CD4-positive, alpha-beta T cell (primary cell): ENCODE data around the gene UROS. TPM values are rescaled to one million over a fixed set of nuclear protein-coding genes. Genes with fewer than 3 reads are reported as not detected.

Source experiments
- ATAC-seq: fragments of 200-7000 bp; cut with Tn5 transposase; one replicate; pipeline ENCODE4 v1.10.0; 2022; ENCODE audit warnings: mild to moderate bottlenecking; ENCODE audit not compliant: poor library complexity
- CTCF ChIA-PET: fragments of 350-600 bp; sonication (Branson Sonifier 250); formaldehyde crosslinking; loops from one replicate; lab custom pipeline; 2021; ENCODE audit warnings: antibody characterized with exemption, inconsistent platforms; lab: Charles Lee
- POLR2A ChIA-PET: fragments of 350-600 bp; sonication (Branson Sonifier 250); formaldehyde crosslinking; loops from one replicate; lab custom pipeline; 2021; ENCODE audit warnings: antibody characterized with exemption, inconsistent platforms; lab: Charles Lee
- DNase-seq, 14 experiments: peaks; one replicate each; pipeline ENCODE4 v3.0.0-alpha.2; 2013 to 2020; ENCODE audit warnings: mixed read lengths in 2 of 14
- H3K27ac ChIP-seq, 2 donors: one replicate each; pipeline versions ENCODE4 v1.5.1 to v1.7.0; 2013; ENCODE audit warnings: low read length in 2 of 2, low read depth in 1 of 2, mild to moderate bottlenecking in 1 of 2
- H3K27me3 ChIP-seq, 2 experiments: 1 replicate in 1 of 2; 2 replicates in 1 of 2; pipeline versions ENCODE4 v1.6.1 to v1.7.0; 2013; ENCODE audit warnings: low read length in 2 of 2, control low read depth in 1 of 2, mild to moderate bottlenecking in 1 of 2, moderate library complexity in 1 of 2; ENCODE audit not compliant: insufficient read depth in 2 of 2, control insufficient read depth in 1 of 2
- H3K36me3 ChIP-seq: one replicate; pipeline ENCODE4 v1.6.1; 2013; ENCODE audit warnings: low read length, control low read depth; ENCODE audit not compliant: insufficient read depth
- H3K4me1 ChIP-seq: one replicate; pipeline ENCODE4 v1.6.1; 2013; ENCODE audit warnings: low read length, control low read depth; ENCODE audit not compliant: insufficient read depth
- H3K4me3 ChIP-seq: one replicate; pipeline ENCODE4 v1.5.1; 2013; ENCODE audit warnings: mild to moderate bottlenecking, low read length, moderate library complexity
- H3K9me3 ChIP-seq, 2 experiments: 1 replicate in 1 of 2; 2 replicates in 1 of 2; pipeline versions ENCODE4 v1.6.1 to v1.7.0; 2013; ENCODE audit warnings: low read length in 2 of 2, mild to moderate bottlenecking in 2 of 2, control low read depth in 1 of 2, moderate library complexity in 1 of 2; ENCODE audit not compliant: control insufficient read depth in 1 of 2, insufficient read depth in 1 of 2
- H3K27ac Mint-ChIP-seq: one replicate; pipeline ENCODE4 v1.8.0; 2020; ENCODE audit warnings: mixed read lengths
- H3K27me3 Mint-ChIP-seq: one replicate; pipeline ENCODE4 v1.8.0; 2021; ENCODE audit warnings: mixed read lengths
- H3K36me3 Mint-ChIP-seq: one replicate; pipeline ENCODE4 v1.8.0; 2021; ENCODE audit warnings: low read depth, mixed read lengths
- H3K4me1 Mint-ChIP-seq: one replicate; pipeline ENCODE4 v1.8.0; 2021; ENCODE audit warnings: low read depth, mixed read lengths
- H3K4me3 Mint-ChIP-seq: one replicate; pipeline ENCODE4 v1.8.0; 2020; ENCODE audit warnings: mild to moderate bottlenecking, mixed read lengths
- H3K9me3 Mint-ChIP-seq: one replicate; pipeline ENCODE4 v1.8.0; 2020; ENCODE audit warnings: mixed read lengths
- intact Hi-C, 2 experiments: fragments of 100-400 bp; cut with DNase I in 1 of 2; cut with micrococcal nuclease in 1 of 2; formaldehyde crosslinking; loops; one replicate each; pipeline versions ENCODE4 v1.15.1 to v1.9.0; 2023 to 2025; cut with DNase I, micrococcal nuclease
- total RNA-seq, 174 experiments: library from RNA in 2 of 174; stranded (reverse) in 2 of 174; gene quantifications; one replicate each; pipeline ENCODE4 v1.2.3 and lab custom pipeline; 2021 to 2026
- TF ChIP-seq, protein P1 (sequence below): fragments of 200-600 bp; IDR thresholded peaks from one replicate; pipeline ENCODE4 v1.8.0; 2022; ENCODE audit warnings: antibody characterized with exemption, mild to moderate bottlenecking

The UROS gene
- total RNA-seq, 2 experiments from 2014 or later, result 18.2 to 18.6 TPM

DNA sequence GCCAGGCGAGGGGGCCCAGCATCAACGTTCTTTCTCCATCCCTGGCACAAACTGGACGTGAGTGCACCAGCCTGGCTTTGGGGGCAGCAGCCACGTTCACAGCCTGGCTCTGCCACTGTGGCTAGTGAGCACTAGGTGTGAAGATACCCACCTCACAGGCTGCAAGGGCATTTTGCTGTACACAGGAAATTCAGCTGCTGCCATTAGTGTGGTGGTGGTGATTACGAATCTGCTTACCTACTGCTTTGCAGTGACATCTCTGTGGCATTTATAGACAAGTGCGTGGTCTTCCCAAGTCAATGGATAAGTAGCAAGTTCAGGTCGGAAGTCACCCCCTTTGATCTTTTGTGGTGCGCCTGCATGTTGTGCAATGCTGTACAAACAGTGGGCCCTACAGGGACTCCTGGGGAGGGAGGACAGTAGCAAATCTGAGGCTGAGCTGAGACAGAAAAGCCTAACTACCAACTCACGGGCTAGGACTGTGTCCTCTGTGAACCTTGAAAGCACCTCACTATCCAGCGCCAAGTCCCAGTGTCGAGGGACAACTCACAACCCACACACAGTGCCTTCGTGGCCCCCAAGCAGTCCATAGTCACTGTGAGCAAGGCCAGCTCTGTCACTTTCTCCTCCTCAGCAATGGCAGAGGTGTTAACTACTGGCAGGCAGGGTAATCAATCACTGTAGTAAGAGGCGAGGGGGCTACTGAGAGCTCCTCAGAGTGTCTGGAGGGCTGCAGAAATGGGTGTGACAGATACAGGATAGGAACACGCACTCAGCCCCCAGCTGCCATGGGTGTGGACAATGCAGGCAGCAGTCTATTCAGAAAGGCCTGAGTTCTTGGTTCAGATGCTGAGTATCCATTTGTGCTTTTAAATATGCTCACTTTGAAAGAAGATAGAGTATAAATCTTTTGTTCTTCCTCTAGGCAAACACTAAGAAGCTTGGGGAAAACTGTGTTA is 30.4 kb downstream of the UROS start:
- TF ChIP-seq, protein P1, sequence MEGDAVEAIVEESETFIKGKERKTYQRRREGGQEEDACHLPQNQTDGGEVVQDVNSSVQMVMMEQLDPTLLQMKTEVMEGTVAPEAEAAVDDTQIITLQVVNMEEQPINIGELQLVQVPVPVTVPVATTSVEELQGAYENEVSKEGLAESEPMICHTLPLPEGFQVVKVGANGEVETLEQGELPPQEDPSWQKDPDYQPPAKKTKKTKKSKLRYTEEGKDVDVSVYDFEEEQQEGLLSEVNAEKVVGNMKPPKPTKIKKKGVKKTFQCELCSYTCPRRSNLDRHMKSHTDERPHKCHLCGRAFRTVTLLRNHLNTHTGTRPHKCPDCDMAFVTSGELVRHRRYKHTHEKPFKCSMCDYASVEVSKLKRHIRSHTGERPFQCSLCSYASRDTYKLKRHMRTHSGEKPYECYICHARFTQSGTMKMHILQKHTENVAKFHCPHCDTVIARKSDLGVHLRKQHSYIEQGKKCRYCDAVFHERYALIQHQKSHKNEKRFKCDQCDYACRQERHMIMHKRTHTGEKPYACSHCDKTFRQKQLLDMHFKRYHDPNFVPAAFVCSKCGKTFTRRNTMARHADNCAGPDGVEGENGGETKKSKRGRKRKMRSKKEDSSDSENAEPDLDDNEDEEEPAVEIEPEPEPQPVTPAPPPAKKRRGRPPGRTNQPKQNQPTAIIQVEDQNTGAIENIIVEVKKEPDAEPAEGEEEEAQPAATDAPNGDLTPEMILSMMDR, result no peak
- H3K9me3 Mint-ChIP-seq, result no peaks in the 10 kb centered on the region
- H3K27ac Mint-ChIP-seq, result no peak overlapping the region
- Histone ChIP-seq H3K4me3 (no peak overlapping the region), H3K9me3 (no peaks in the 10 kb centered on the region), H3K36me3 (peaks cover 35% of the 10 kb centered on the region), H3K27me3 (no peaks in the 10 kb centered on the region), H3K4me1 (peaks cover 13% of the 10 kb centered on the region), H3K27ac (no peak overlapping the region)
- ChIA-PET POLR2A (no interaction called here), CTCF (no interaction called here)
- H3K27me3 Mint-ChIP-seq, result no peaks in the 10 kb centered on the region
- H3K4me3 Mint-ChIP-seq, result no peak overlapping the region
- ATAC-seq, result no peak
- peaks cover 71% of the 10 kb centered on the region for H3K36me3 Mint-ChIP-seq
- intact Hi-C loops, result no loop called here
- peaks cover 12% of the 10 kb centered on the region for H3K4me1 Mint-ChIP-seq
- peak in 1 of 14 experiments; percentile 18 for DNase-seq

DNA sequence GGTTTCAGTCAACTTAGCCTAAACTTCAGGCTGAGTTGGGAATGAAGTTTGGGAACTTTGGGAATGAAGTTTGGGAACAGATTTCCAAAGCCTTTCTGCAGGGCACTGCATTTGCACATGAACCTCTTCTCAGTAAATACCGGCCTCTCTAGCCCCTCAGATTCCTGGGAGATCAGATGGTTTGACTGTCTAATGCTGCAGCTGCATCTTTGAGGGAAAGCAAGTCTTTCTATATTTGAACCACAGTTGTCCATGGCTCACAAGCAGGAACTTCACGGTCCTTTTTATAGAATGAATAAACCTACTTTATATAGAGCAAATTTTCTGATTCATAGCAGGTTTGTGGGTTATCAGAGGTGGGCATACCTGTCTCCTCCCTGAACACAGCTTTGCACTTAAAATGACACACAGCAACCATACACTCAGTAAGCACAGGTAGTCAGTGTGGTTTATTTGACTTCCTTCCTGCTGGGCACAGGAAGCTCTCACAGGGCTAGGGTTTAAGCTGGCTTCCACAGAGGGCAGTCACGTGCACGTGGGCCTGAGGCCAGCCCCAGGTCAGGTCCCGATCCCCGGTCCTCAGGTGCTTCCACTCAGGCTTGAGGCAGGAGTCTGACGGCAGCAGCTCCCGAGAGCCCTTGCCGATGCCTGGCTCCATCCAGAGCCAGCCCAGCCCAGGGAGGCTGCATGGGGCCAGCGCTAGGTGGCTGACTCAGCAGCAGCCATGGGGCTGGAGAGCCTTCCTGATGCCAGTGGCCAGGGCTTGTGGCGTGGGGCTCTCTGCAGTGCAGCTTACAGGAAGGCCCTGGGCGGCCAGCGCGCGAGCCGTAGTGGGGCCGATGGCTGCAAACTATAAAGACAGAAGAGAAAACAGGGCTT is 34.7 kb downstream of the UROS start:
- no peak overlapping the region for H3K4me3 Mint-ChIP-seq
- ChIA-PET POLR2A (interaction anchor here (0.6 to 1.5 kb wide), 2 partner anchors 35 to 69 kb away, joined by 3 to 6 read pairs; partner anchors contain the start of genes BCCIP, EDRF1 and UROS), CTCF (no interaction called here)
- TF ChIP-seq, protein P1, result no peak
- H3K4me1 ChIP-seq, result peaks cover 19% of the 10 kb centered on the region
- intact Hi-C loops, result no loop called here
- no peaks in the 10 kb centered on the region for H3K9me3 Mint-ChIP-seq
- no peak for ATAC-seq
- peaks cover 11% of the 10 kb centered on the region for H3K36me3 ChIP-seq
- peak in 1 of 14 experiments; percentile 11 for DNase-seq
- no peaks in the 10 kb centered on the region for H3K27me3 Mint-ChIP-seq
- H3K27ac ChIP-seq, result peak overlapping the region in 1 of 2 donors; percentile 2
- peaks cover 19% of the 10 kb centered on the region for H3K4me1 Mint-ChIP-seq
- H3K9me3 ChIP-seq, result no peaks in the 10 kb centered on the region
- no peaks in the 10 kb centered on the region for H3K27me3 ChIP-seq
- peak overlapping the region; percentile 44 for H3K27ac Mint-ChIP-seq
- H3K36me3 Mint-ChIP-seq, result peaks cover 48% of the 10 kb centered on the region
- H3K4me3 ChIP-seq, result no peak overlapping the region

DNA sequence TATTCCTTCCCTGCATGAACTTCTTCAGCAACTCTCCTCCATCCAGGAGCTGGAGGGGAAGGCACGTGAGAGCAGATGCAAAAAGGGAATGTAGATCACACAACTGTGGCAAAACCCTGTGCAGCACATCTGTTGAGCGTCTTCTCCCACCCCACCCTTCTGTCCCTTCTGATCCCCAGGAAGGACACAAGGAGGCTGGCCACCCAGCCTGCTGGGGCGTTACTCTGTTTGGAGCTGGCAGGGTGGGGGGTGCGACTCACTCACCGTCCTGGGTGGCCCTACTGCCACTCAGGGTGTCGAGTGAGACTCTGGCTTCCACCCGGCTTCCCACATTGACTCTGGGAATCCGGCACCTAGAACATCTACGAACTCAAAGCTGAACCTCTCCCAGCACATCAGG is 37.3 kb downstream of the UROS start:
- Histone ChIP-seq H3K36me3 (no peaks in the 10 kb centered on the region), H3K27me3 (no peaks in the 10 kb centered on the region), H3K4me1 (peaks cover 19% of the 10 kb centered on the region), H3K9me3 (no peaks in the 10 kb centered on the region), H3K4me3 (no peak overlapping the region), H3K27ac (no peak overlapping the region)
- Mint-ChIP-seq H3K9me3 (no peaks in the 10 kb centered on the region), H3K4me3 (no peak overlapping the region), H3K27ac (no peak overlapping the region), H3K4me1 (peaks cover 19% of the 10 kb centered on the region), H3K36me3 (peaks cover 26% of the 10 kb centered on the region), H3K27me3 (no peaks in the 10 kb centered on the region)
- POLR2A ChIA-PET, result no interaction called here
- no peak for ATAC-seq
- TF ChIP-seq, protein P1, result no peak
- DNase-seq, result no peak
- intact Hi-C loops, result no loop called here
- CTCF ChIA-PET, result no interaction called here
